ENCODE data around the gene PTRH1.

The PTRH1 gene

DNA sequence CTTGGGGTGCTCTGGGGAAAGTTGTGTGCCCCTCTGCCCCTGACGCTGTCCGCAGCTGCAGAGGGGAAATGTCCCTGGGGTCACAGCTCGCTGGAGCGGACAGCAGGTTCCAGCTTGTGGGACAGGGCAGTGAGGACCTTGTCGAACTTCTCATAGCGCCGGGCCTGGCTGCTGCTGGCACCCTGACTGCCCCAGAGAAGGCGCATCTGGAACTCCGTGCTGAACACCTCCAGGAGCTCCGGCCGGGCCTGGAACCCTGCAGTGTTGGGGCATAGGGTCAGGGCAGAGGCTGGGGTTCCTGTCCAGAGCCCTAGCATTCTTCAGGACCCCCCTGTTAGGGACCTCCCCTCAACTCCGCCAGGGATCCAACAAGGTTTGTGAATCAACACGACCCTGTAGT lies 23.2 kb upstream of the PTRH1 start:
- H3K4me3 ChIP-seq (ENCODE audit: low read depth, low read length), result no peak overlapping the region

DNA sequence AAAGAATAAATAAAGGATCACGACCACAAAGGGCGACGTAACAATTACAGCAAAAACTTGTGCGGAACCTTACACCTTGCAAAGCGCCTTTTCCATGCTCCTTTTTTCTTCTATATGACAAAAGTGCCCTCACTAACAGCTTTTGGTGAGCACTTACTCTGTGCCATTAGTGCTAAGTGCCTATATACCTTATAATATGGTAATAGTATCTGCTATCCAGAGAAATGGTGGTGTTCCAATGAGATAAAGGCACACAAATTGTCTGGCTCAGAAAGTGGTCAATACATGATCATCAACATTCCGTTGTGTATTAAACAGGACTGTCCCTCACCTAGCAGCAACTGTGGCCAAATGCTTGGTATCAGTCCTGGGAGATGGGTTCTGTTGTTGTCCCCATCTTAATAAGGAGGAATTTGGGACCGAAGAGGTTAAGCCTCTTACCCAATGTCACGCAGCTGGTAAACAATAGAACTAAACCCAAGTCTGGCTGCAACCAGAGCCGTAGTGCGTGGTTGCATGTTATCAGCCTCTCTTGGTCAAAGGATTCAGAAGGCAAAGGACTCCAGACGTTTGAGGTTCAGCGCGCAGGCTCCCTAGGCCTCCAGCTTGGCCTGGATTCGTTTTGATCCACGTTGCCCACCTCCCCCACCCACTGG lies 20.2 kb upstream of the PTRH1 start:
- no peak overlapping the region for H3K4me3 ChIP-seq (ENCODE audit: low read depth, low read length)
- no peak for DNase-seq (ENCODE audit: low read depth)
- TF ChIP-seq, protein P1, sequence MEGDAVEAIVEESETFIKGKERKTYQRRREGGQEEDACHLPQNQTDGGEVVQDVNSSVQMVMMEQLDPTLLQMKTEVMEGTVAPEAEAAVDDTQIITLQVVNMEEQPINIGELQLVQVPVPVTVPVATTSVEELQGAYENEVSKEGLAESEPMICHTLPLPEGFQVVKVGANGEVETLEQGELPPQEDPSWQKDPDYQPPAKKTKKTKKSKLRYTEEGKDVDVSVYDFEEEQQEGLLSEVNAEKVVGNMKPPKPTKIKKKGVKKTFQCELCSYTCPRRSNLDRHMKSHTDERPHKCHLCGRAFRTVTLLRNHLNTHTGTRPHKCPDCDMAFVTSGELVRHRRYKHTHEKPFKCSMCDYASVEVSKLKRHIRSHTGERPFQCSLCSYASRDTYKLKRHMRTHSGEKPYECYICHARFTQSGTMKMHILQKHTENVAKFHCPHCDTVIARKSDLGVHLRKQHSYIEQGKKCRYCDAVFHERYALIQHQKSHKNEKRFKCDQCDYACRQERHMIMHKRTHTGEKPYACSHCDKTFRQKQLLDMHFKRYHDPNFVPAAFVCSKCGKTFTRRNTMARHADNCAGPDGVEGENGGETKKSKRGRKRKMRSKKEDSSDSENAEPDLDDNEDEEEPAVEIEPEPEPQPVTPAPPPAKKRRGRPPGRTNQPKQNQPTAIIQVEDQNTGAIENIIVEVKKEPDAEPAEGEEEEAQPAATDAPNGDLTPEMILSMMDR (IDR thresholded peaks at IDR 0.05; ENCODE audit: control insufficient read depth, extremely low read depth, insufficient read depth), result no peak

More for the DNA sequence above, 23.2 kb upstream of the PTRH1 start:
- TF ChIP-seq, protein P1 (IDR thresholded peaks at IDR 0.05; ENCODE audit: control insufficient read depth, extremely low read depth, insufficient read depth), result no peak
- no peak for DNase-seq (ENCODE audit: low read depth)

DNA sequence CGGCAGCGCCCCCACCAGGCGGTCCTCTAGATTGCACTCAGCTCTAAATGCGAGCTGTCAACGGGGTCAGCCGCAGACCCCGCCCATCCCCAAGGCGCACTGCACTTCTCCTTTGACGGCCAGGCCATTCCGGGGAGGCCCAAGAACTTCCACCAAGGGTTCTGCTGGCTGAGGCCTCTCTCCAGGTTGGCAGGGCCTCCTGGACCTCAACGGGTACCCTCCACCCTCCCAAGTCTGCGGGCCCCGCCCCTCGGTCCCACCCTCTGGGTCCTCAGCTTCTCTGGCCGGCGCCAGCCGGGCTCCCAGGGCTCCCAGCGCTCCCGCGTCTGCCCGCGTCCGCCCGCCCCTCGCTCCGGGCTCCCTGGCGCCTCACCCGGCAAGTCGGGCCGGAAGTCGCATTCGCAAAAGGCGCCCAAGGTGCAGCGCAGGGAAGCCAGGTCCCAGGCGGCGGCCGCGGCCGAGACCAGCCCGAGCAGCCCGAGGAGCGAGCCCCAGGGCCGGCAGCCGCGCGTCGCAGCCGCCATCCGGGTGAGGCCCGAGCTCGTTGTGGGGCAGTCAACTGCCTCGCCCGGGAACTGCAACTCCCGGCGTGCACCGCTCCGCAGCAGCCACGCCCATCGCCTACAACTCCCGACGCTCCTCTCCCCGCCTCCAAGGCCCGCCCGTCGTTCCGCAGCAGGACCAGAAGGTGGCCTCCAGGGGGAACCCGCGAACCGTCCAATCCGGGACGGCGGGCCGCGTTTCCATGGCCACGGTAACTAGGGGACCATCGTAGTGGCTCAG lies 19.5 kb upstream of the PTRH1 start, which contains the start of gene TOR2A:
Gene TOR2A (minus strand): TSS at position 548 of the 783 bp plus-strand sequence. CDS start 24 bp downstream, at position 524.
- peak within 1 kb of the TSS; percentile 58 for H3K4me3 ChIP-seq (ENCODE audit: low read depth, low read length)
- peak; percentile 85 for DNase-seq (ENCODE audit: low read depth)
- TF ChIP-seq, protein P1 (IDR thresholded peaks at IDR 0.05; ENCODE audit: control insufficient read depth, extremely low read depth, insufficient read depth), result peak; percentile 99

DNA sequence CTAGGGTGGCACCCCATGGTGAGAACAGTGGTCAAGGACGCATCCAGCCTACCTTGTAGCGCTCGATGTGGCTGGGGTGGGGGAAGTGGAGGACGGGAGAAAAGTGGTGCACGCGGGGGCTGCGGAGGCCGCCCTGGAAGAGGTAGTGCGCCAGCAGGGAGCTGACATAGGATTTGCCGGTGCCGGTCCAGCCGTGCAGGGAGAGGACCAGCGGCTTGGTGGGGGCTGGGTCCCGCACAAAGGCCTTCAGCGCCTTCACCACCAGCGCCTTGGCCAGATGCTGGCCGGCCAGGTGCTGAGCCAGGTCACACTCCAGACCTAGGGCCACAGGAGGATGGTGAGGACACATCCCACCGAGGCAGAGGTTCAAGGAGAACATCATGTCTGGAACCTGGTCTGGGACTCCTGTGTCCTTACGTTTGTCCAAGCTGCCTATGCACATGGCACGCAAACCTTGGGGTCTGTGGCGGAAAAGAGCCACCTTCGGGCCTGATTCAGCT lies 18.8 kb upstream of the PTRH1 start:
- H3K4me3 ChIP-seq (ENCODE audit: low read depth, low read length), result peak overlapping the region; percentile 58
- DNase-seq (ENCODE audit: low read depth), result no peak
- TF ChIP-seq, protein P1 (IDR thresholded peaks at IDR 0.05; ENCODE audit: control insufficient read depth, extremely low read depth, insufficient read depth), result no peak

DNA sequence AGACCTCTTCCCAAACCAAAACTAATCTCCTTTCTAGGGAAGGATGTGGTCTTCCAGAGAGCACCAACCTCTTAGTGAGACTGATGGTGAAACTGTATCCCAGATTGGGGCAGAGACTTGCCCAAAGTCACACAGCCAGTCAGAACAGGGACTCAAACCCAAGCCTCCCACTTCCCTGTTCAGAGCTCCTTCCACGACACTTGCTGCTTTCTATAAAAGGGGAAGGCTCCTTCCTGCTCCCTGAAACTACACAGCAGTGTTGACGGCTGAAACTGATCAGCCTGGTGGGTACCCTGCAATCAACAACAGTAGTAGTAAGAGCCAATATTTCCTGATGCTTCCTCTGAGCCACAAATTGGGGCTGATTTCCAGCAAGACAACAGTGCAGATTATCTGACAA lies 18.2 kb upstream of the PTRH1 start:
- H3K4me3 ChIP-seq (ENCODE audit: low read depth, low read length), result no peak overlapping the region
- TF ChIP-seq, protein P1 (IDR thresholded peaks at IDR 0.05; ENCODE audit: control insufficient read depth, extremely low read depth, insufficient read depth), result no peak
- DNase-seq (ENCODE audit: low read depth), result no peak

DNA sequence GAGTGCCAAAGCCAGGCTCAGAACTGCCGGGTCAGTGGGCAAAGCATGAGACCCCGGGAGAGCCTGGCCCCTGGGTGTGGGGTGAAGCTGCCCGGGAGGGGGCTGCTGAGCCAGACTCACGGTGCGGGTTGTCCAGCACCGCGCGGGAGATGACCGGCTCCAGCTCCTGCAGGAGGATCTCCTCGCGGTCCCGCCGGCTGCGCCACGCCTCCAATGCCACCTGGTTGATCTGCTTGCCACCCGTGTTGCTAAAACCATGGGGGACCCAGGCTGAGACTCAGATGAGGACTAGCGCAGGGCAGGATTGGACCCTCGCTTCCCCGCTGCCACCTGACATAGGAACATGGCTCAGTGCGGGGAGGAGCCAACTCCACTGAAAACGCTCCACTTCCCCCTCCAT lies 17.0 kb upstream of the PTRH1 start:
- TF ChIP-seq, protein P1 (IDR thresholded peaks at IDR 0.05; ENCODE audit: control insufficient read depth, extremely low read depth, insufficient read depth), result no peak
- no peak for DNase-seq (ENCODE audit: low read depth)

More for the DNA sequence above, 17.0 kb upstream of the PTRH1 start:
- H3K4me3 ChIP-seq (ENCODE audit: low read depth, low read length), result no peak overlapping the region
